ENCODE results near the gene REG3A. TPM values are rescaled to one million over a fixed set of nuclear protein-coding genes. Genes with fewer than 3 reads are reported as not detected.

Gene REG3A
- total RNA-seq, 1 donor from 2014 or later, result not detected

DNA sequence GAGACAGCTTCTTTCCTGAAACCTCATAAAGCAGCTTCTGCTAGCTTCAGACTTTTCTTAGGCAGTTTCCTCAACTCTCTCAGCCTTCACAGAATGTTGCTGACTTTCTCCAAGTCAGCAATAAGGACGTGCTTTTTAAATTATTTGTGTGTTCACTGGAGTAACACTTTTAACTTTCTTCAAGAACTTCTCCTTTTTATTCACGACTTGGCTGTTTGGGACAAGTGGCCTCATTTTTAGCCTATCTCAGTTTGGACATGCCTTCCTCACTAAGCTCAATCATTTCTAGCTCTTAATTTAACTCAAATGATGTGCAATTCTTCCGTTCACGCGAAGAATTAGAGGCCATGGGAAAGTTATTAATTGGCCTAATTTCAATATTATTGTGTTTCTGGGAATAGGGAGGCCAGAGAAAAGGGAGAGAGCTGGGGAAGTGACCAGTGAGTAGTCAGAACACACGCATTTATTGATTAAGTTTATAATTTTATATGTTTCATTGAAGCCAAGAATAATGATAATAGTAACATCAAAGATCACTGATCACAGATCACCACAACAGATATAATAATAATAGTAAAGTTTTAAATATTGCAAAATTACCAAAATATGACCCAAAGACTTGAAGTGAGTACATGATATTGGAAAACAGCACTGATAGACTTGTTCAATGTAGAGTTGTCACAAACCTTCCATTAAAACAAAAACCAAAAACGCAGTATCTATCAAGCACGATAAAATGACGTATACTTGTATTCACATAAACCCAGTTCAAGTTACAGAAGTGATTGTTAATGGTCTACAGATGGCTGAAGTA lies 34.4 kb downstream of the REG3A start:
- Histone ChIP-seq H3K9ac (ENCODE audit: low read depth in 1 of 3, low read length in 3 of 3) (no peak overlapping the region), H3K36me3 (ENCODE audit: control insufficient read depth in 3 of 3, insufficient read depth in 3 of 3, low read length in 3 of 3) (no peaks in the 10 kb centered on the region), H3K4me3 (ENCODE audit: low read length in 3 of 3) (no peak overlapping the region), H3K4me1 (ENCODE audit: control insufficient read depth in 3 of 3, insufficient read depth in 3 of 3, low read length in 3 of 3) (no peaks in the 10 kb centered on the region), H3K27ac (ENCODE audit: low read depth, low read length) (no peak overlapping the region), H3K27me3 (ENCODE audit: control insufficient read depth in 3 of 3, insufficient read depth in 3 of 3, low read length in 3 of 3) (no peaks in the 10 kb centered on the region), H3K9me3 (ENCODE audit: control insufficient read depth in 3 of 3, low read length in 3 of 3) (no peaks in the 10 kb centered on the region)

DNA sequence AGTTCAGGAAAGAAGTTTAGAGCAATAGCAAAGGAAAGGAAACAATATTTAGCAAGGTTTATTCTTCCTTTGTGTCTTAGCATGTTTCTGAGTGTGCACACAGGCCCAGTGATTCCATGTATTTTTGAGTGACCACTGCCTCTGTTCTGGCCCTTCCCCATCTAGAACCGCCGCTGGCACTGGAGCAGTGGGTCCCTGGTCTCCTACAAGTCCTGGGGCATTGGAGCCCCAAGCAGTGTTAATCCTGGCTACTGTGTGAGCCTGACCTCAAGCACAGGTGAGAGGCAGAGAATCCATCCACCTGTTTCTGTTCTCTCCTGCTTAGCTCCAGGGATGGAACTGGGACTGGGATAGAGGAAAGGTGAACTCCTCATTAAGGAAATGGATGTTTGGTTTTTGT lies 36.9 kb downstream of the REG3A start:
- no peaks in the 10 kb centered on the region for H3K9me3 ChIP-seq (ENCODE audit: control insufficient read depth in 3 of 3, low read length in 3 of 3)
- H3K4me3 ChIP-seq (ENCODE audit: low read length in 3 of 3), result no peak overlapping the region
- H3K4me1 ChIP-seq (ENCODE audit: control insufficient read depth in 3 of 3, insufficient read depth in 3 of 3, low read length in 3 of 3), result no peaks in the 10 kb centered on the region
- no peak overlapping the region for H3K27ac ChIP-seq (ENCODE audit: low read depth, low read length)
- no peak overlapping the region for H3K9ac ChIP-seq (ENCODE audit: low read depth in 1 of 3, low read length in 3 of 3)
- no peaks in the 10 kb centered on the region for H3K27me3 ChIP-seq (ENCODE audit: control insufficient read depth in 3 of 3, insufficient read depth in 3 of 3, low read length in 3 of 3)
- H3K36me3 ChIP-seq (ENCODE audit: control insufficient read depth in 3 of 3, insufficient read depth in 3 of 3, low read length in 3 of 3), result no peaks in the 10 kb centered on the region

DNA sequence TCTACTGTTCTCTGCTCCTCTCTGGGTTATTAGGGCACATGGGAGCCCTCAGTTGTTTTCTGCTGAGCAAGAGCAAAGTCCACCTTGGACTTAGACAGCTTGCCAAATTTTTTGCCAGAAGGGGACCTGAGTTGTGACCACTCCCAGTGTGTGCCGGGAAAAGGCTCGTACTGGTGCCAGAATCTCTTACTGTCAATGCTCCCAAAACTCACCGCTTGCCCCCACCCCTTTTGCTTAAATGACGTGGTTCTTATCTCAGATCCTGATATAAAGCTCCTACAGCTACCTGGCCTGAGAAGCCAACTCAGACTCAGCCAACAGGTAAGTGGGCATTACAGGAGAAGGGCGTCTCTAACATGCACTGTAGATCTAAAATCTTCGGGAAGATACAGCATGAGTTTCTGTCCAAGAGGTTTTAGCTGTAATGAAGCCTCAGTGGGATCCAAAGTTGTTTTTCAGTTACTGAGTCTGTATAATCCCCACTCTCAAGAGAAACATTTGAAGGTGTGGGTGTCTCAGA lies 39.3 kb downstream of the REG3A start, which contains the start of gene REG1A:
Gene REG1A (plus strand): TSS at position 295 of the 520 bp plus-strand sequence. CDS start 374 bp downstream, outside the sequence.
- Histone ChIP-seq H3K4me3 (ENCODE audit: low read length in 3 of 3) (no peak within 1 kb of the TSS), H3K27me3 (ENCODE audit: control insufficient read depth in 3 of 3, insufficient read depth in 3 of 3, low read length in 3 of 3) (no peaks in the 10 kb centered on the region), H3K36me3 (ENCODE audit: control insufficient read depth in 3 of 3, insufficient read depth in 3 of 3, low read length in 3 of 3) (no peaks in the 10 kb centered on the region), H3K27ac (ENCODE audit: low read depth, low read length) (no peak within 1 kb of the TSS), H3K9me3 (ENCODE audit: control insufficient read depth in 3 of 3, low read length in 3 of 3) (no peaks in the 10 kb centered on the region), H3K9ac (ENCODE audit: low read depth in 1 of 3, low read length in 3 of 3) (no peak within 1 kb of the TSS), H3K4me1 (ENCODE audit: control insufficient read depth in 3 of 3, insufficient read depth in 3 of 3, low read length in 3 of 3) (no peaks in the 10 kb centered on the region)

DNA sequence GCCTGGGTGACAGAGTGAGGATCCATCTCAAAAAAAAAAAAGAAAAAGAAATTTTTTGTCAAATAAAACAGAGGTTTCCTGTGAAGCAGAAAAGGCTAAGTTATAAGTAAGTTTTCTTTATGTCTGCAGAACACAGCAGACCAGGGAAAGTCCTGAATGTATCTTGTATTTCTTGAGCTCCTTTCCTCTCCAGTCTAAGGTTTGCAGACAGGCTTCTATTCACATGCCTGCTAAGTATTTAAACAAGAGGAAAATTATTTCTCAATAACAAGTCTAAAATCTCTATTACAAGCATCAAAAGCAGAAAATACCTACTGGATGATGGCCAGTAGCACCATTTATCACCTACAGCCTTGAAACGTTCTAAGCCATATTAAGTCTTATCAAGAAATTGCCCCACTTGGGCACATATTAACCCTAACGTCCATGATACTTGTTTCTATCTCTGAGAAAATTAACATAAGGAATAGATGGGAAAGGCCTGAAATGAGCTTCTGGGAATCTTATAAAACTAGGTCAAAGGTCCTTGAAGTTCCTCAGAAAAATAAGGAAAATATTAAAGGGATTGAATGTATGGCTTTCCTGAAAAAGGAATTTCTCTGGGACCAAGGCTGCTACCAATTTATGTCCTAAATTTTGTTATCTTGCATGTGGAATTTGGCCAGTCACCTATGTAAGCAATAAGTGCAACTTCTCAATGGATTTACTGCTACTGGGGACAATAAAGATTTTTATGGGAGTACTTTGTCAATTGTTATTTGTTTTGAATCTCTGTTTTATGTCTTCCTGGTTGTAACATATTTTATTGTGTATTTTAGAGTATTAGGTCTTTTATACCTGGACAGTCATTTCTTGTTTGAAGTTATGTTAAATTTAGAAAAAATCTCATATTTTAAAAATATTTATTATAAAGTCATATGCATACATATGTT lies 42.3 kb downstream of the REG3A start:
- H3K36me3 ChIP-seq (ENCODE audit: control insufficient read depth in 3 of 3, insufficient read depth in 3 of 3, low read length in 3 of 3), result no peaks in the 10 kb centered on the region
- no peak overlapping the region for H3K4me3 ChIP-seq (ENCODE audit: low read length in 3 of 3)
- H3K9me3 ChIP-seq (ENCODE audit: control insufficient read depth in 3 of 3, low read length in 3 of 3), result no peaks in the 10 kb centered on the region
- no peak overlapping the region for H3K27ac ChIP-seq (ENCODE audit: low read depth, low read length)
- H3K4me1 ChIP-seq (ENCODE audit: control insufficient read depth in 3 of 3, insufficient read depth in 3 of 3, low read length in 3 of 3), result no peaks in the 10 kb centered on the region
- H3K27me3 ChIP-seq (ENCODE audit: control insufficient read depth in 3 of 3, insufficient read depth in 3 of 3, low read length in 3 of 3), result no peaks in the 10 kb centered on the region
- no peak overlapping the region for H3K9ac ChIP-seq (ENCODE audit: low read depth in 1 of 3, low read length in 3 of 3)

DNA sequence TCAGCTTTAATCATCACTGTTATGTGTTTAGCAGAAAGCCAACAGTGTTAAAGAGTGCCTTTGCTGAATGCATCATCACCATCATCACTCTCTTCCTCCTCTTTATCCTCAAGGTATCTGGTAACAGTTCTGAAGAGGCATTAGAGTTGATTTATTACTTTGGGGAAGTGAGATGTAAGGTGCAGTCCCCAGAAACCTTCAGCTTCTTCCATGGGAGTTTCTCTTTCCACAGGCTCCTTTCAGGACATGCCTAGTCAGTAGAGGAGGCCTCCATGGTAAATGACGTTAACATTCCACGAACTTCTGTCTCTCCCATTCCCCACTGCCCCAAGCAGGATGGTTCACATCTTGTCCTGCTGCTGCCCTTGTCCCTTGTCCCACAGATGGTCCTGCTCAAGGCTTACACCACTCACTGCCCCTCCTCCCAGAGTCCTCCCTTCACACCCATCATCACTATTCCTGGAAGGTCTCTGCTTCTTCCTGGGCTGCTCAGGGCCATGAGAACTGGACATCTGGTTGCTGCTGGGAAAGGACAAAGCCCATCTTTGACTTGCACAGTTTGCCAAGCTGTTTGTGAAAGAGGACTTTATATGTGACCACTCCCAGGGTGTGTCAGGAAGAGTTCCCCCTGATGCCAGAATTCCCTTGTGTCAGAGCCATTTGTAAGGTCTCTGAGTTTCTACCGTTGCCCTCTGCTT lies 44.6 kb downstream of the REG3A start:
- Histone ChIP-seq H3K36me3 (ENCODE audit: control insufficient read depth in 3 of 3, insufficient read depth in 3 of 3, low read length in 3 of 3) (no peaks in the 10 kb centered on the region), H3K9ac (ENCODE audit: low read depth in 1 of 3, low read length in 3 of 3) (no peak overlapping the region), H3K27me3 (ENCODE audit: control insufficient read depth in 3 of 3, insufficient read depth in 3 of 3, low read length in 3 of 3) (no peaks in the 10 kb centered on the region), H3K9me3 (ENCODE audit: control insufficient read depth in 3 of 3, low read length in 3 of 3) (no peaks in the 10 kb centered on the region), H3K27ac (ENCODE audit: low read depth, low read length) (no peak overlapping the region), H3K4me3 (ENCODE audit: low read length in 3 of 3) (no peak overlapping the region), H3K4me1 (ENCODE audit: control insufficient read depth in 3 of 3, insufficient read depth in 3 of 3, low read length in 3 of 3) (no peaks in the 10 kb centered on the region)

DNA sequence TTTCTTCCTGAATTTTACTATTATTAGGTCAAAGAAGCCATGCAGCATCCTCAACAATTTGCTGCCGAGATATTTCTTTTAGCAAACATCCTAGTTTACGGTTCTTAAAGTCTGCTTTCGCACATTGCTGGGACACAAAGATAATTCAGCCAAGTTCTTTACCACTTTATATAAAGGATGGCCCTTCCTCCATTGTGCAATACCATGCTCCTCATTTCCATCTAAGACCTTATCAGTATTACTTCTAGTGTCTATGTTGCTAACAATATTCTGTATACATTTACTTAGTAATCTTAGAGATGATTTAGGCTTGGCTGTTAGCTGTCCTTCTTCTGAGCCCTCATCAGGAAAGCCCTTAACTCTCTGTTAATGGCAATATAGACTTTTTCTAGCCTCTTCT lies 47.3 kb downstream of the REG3A start:
- no peaks in the 10 kb centered on the region for H3K9me3 ChIP-seq (ENCODE audit: control insufficient read depth in 3 of 3, low read length in 3 of 3)
- no peaks in the 10 kb centered on the region for H3K27me3 ChIP-seq (ENCODE audit: control insufficient read depth in 3 of 3, insufficient read depth in 3 of 3, low read length in 3 of 3)
- no peaks in the 10 kb centered on the region for H3K4me1 ChIP-seq (ENCODE audit: control insufficient read depth in 3 of 3, insufficient read depth in 3 of 3, low read length in 3 of 3)
- H3K36me3 ChIP-seq (ENCODE audit: control insufficient read depth in 3 of 3, insufficient read depth in 3 of 3, low read length in 3 of 3), result no peaks in the 10 kb centered on the region
- no peak overlapping the region for H3K4me3 ChIP-seq (ENCODE audit: low read length in 3 of 3)
- H3K27ac ChIP-seq (ENCODE audit: low read depth, low read length), result no peak overlapping the region
- no peak overlapping the region for H3K9ac ChIP-seq (ENCODE audit: low read depth in 1 of 3, low read length in 3 of 3)

Other genes with a start within 250 kb of the REG3A start
- not detected for gene REG3G, start 134.1 kb downstream of the REG3A start, total RNA-seq
- not detected for gene REG1B, start 71.8 kb downstream of the REG3A start, total RNA-seq
- gene REG1A, start 39.3 kb downstream of the REG3A start, total RNA-seq, result not detected

All from skeletal muscle tissue (tissue), 4 donors.